ENCODE measurements around the gene RNF149.

Gene RNF149

GRCh38 chr2:101294861-101295260 is 13.6 kb downstream of the RNF149 start:
- no peak for DNase-seq

GRCh38 chr2:101293544-101293943 is 15.0 kb downstream of the RNF149 start:
- no peak for DNase-seq

- no peak for DNase-seq
These were observed 16.5 kb downstream of the RNF149 start for GRCh38 chr2:101291973-101292372.

- no peak for DNase-seq
These were observed 17.8 kb downstream of the RNF149 start for GRCh38 chr2:101290711-101291110.

- no peak for DNase-seq
These were observed 21.2 kb downstream of the RNF149 start for GRCh38 chr2:101287303-101287702.

- DNase-seq: no peak
These were observed 21.8 kb downstream of the RNF149 start for GRCh38 chr2:101286684-101287083.

GRCh38 chr2:101282980-101283379 is 25.5 kb downstream of the RNF149 start:
- DNase-seq: no peak

GRCh38 chr2:101281482-101281881 is 27.0 kb downstream of the RNF149 start:
- DNase-seq: no peak

- no peak for DNase-seq
These were observed 29.6 kb downstream of the RNF149 start for GRCh38 chr2:101278925-101279324.

- no peak for DNase-seq
These were observed 31.4 kb downstream of the RNF149 start for GRCh38 chr2:101277111-101277510.

- no peak for DNase-seq
These were observed 34.4 kb downstream of the RNF149 start for GRCh38 chr2:101274142-101274541.

GRCh38 chr2:101273056-101273455 is 35.4 kb downstream of the RNF149 start:
- DNase-seq: no peak

- DNase-seq: no peak
These were observed 36.3 kb downstream of the RNF149 start for GRCh38 chr2:101272045-101272784.

- DNase-seq: no peak
These were observed 37.7 kb downstream of the RNF149 start for GRCh38 chr2:101270700-101271259.

- no peak for DNase-seq
These were observed 40.5 kb downstream of the RNF149 start for GRCh38 chr2:101267671-101268656.

- DNase-seq: no peak
These were observed 42.5 kb downstream of the RNF149 start for GRCh38 chr2:101265893-101266499.

- DNase-seq: no peak
These were observed 44.1 kb downstream of the RNF149 start for GRCh38 chr2:101264360-101264939.

- no peak for DNase-seq
These were observed 45.1 kb downstream of the RNF149 start for GRCh38 chr2:101263377-101263800.

GRCh38 chr2:101262142-101262541 is 46.4 kb downstream of the RNF149 start:
- no peak for DNase-seq

GRCh38 chr2:101258804-101259203 is 49.7 kb downstream of the RNF149 start:
- no peak for DNase-seq

GRCh38 chr2:101256316-101256715 is 52.2 kb downstream of the RNF149 start:
- no peak for DNase-seq

GRCh38 chr2:101255501-101255900 is 53.0 kb downstream of the RNF149 start:
- no peak for DNase-seq
